Activated B cell treated with CpG ODN at 0.5 μM for 24 hours (primary cell): ENCODE results near the gene MMP14. TPM values are rescaled to one million over a fixed set of nuclear protein-coding genes. Genes with fewer than 3 reads are reported as not detected.

Experiments
- ATAC-seq: fragments of 200-7000 bp; cut with Tn5 transposase; one replicate; pipeline ENCODE4 v1.10.0; 2021; ENCODE audit warnings: low read depth, mild to moderate bottlenecking, moderate library complexity
- CTCF ChIA-PET: fragments of 350-600 bp; sonication (Branson Sonifier 250); formaldehyde crosslinking; loops from one replicate; lab custom pipeline; 2021; ENCODE audit warnings: antibody characterized with exemption; lab: Charles Lee
- POLR2A ChIA-PET: fragments of 350-600 bp; sonication (Branson Sonifier 250); formaldehyde crosslinking; loops from one replicate; lab custom pipeline; 2021; ENCODE audit warnings: antibody characterized with exemption; lab: Charles Lee
- DNase-seq: peaks from one replicate; pipeline ENCODE4 v3.0.0; 2022
- H3K27ac Mint-ChIP-seq: one replicate; pipeline ENCODE4 v1.8.0; 2020; ENCODE audit warnings: mixed read lengths
- H3K27me3 Mint-ChIP-seq: one replicate; pipeline ENCODE4 v1.8.0; 2021; ENCODE audit warnings: mixed read lengths
- H3K36me3 Mint-ChIP-seq: one replicate; pipeline ENCODE4 v1.8.0; 2021; ENCODE audit warnings: low read depth, mixed read lengths
- H3K4me1 Mint-ChIP-seq: one replicate; pipeline ENCODE4 v1.8.0; 2021; ENCODE audit warnings: mixed read lengths
- H3K4me3 Mint-ChIP-seq: one replicate; pipeline ENCODE4 v1.8.0; 2020; ENCODE audit warnings: mild to moderate bottlenecking, mixed read lengths
- H3K9me3 Mint-ChIP-seq: one replicate; pipeline ENCODE4 v1.8.0; 2020; ENCODE audit warnings: mixed read lengths
- intact Hi-C: fragments of 100-400 bp; cut with micrococcal nuclease; formaldehyde crosslinking; loops from one replicate; pipeline ENCODE4 v1.15.1; 2024
- total RNA-seq: library from RNA; stranded (reverse); gene quantifications from 2 replicates; pipeline ENCODE4 v1.2.3, GENCODE V29; 2022
- TF ChIP-seq, protein P1 (sequence below): fragments of 200-600 bp; IDR thresholded peaks from one replicate; pipeline ENCODE4 v1.8.0; 2022; ENCODE audit warnings: antibody characterized with exemption, mild to moderate bottlenecking

Gene MMP14
- total RNA-seq, 1 donor from 2014 or later, result 4.1 TPM

- CTCF ChIA-PET, result interaction anchor here (0.9 to 2.5 kb wide), 6 partner anchors 11 to 326 kb away, joined by 3 to 16 read pairs (median 3); no protein-coding TSS in a partner anchor
- peaks cover 7% of the 10 kb centered on the region for H3K4me1 Mint-ChIP-seq
- no peak overlapping the region for H3K4me3 Mint-ChIP-seq
- H3K27me3 Mint-ChIP-seq, result no peaks in the 10 kb centered on the region
- H3K9me3 Mint-ChIP-seq, result no peaks in the 10 kb centered on the region
- peak overlapping the region; percentile 61 for H3K27ac Mint-ChIP-seq
- POLR2A ChIA-PET, result interaction anchor here (1.2 to 2.0 kb wide), 6 partner anchors 9 to 26 kb away, joined by 3 to 11 read pairs (median 4); partner anchors contain the start of genes LRP10, RBM23 and REM2
- H3K36me3 Mint-ChIP-seq, result peaks cover 47% of the 10 kb centered on the region
- TF ChIP-seq, protein P1, sequence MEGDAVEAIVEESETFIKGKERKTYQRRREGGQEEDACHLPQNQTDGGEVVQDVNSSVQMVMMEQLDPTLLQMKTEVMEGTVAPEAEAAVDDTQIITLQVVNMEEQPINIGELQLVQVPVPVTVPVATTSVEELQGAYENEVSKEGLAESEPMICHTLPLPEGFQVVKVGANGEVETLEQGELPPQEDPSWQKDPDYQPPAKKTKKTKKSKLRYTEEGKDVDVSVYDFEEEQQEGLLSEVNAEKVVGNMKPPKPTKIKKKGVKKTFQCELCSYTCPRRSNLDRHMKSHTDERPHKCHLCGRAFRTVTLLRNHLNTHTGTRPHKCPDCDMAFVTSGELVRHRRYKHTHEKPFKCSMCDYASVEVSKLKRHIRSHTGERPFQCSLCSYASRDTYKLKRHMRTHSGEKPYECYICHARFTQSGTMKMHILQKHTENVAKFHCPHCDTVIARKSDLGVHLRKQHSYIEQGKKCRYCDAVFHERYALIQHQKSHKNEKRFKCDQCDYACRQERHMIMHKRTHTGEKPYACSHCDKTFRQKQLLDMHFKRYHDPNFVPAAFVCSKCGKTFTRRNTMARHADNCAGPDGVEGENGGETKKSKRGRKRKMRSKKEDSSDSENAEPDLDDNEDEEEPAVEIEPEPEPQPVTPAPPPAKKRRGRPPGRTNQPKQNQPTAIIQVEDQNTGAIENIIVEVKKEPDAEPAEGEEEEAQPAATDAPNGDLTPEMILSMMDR, result no peak
- intact Hi-C loops, result no loop called here
- no peak for DNase-seq
- ATAC-seq, result no peak
Observed at GRCh38 chr14:22896760-22897159, 60.4 kb downstream of the MMP14 start.

GRCh38 chr14:22897357-22897756 lies 61.0 kb downstream of the MMP14 start:
- TF ChIP-seq, protein P1, result no peak
- Mint-ChIP-seq H3K36me3 (peaks cover 50% of the 10 kb centered on the region), H3K4me1 (peaks cover 7% of the 10 kb centered on the region), H3K4me3 (no peak overlapping the region), H3K27ac (peak overlapping the region; percentile 35), H3K9me3 (no peaks in the 10 kb centered on the region), H3K27me3 (no peaks in the 10 kb centered on the region)
- ATAC-seq (no peak), DNase-seq (no peak)
- POLR2A ChIA-PET, result interaction anchor here (1.4 to 2.0 kb wide), 3 partner anchors 9 to 24 kb away, joined by 3 to 11 read pairs (median 4); no protein-coding TSS in a partner anchor
- intact Hi-C loops, result no loop called here
- CTCF ChIA-PET, result interaction anchor here (0.9 to 2.5 kb wide), 4 partner anchors 10 to 327 kb away, joined by 3 to 16 read pairs (median 8); no protein-coding TSS in a partner anchor

Other genes with a start within 250 kb of the MMP14 start
- gene DAD1, start 247.4 kb upstream of the MMP14 start, total RNA-seq, result 123 and 139 TPM in 2 replicates
- 12.1 and 13.0 TPM in 2 replicates for gene ABHD4, start 238.3 kb upstream of the MMP14 start, total RNA-seq
- not detected in 2 replicates for gene OR6J1, start 192.2 kb upstream of the MMP14 start, total RNA-seq
- gene OXA1L, start 69.9 kb upstream of the MMP14 start, total RNA-seq, result 174 and 190 TPM in 2 replicates
- gene SLC7A7, start 21.1 kb upstream of the MMP14 start, total RNA-seq, result 30.8 and 33.7 TPM in 2 replicates
- 142 and 150 TPM in 2 replicates for gene MRPL52, start 6.7 kb upstream of the MMP14 start, total RNA-seq
- 83.2 and 83.3 TPM in 2 replicates for gene LRP10, start 35.2 kb downstream of the MMP14 start, total RNA-seq
- 0.71 and 1.4 TPM in 2 replicates for gene REM2, start 46.6 kb downstream of the MMP14 start, total RNA-seq
- 130 and 131 TPM in 2 replicates for gene RBM23, start 82.6 kb downstream of the MMP14 start, total RNA-seq
- 75.3 and 96.5 TPM in 2 replicates for gene PRMT5, start 92.8 kb downstream of the MMP14 start, total RNA-seq
- gene HAUS4, start 120.5 kb downstream of the MMP14 start, total RNA-seq, result 28.4 and 33.2 TPM in 2 replicates
- 0.29 and 0.67 TPM in 2 replicates for gene AJUBA, start 146.0 kb downstream of the MMP14 start, total RNA-seq
- 13.5 and 14.0 TPM in 2 replicates for gene C14orf93, start 173.6 kb downstream of the MMP14 start, total RNA-seq
- 53.3 and 67.5 TPM in 2 replicates for gene PSMB5, start 198.3 kb downstream of the MMP14 start, total RNA-seq
- gene PSMB11, start 205.6 kb downstream of the MMP14 start, total RNA-seq, result not detected in 2 replicates
- gene CDH24, start 220.9 kb downstream of the MMP14 start, total RNA-seq, result 0.73 and 1.3 TPM in 2 replicates